Measurements from ENCODE around the gene PTPN7. TPM values are rescaled to one million over a fixed set of nuclear protein-coding genes. Genes with fewer than 3 reads are reported as not detected.

Gene PTPN7
- total RNA-seq, 2 experiments from 2014 or later = 67.5 to 83.1 TPM

DNA sequence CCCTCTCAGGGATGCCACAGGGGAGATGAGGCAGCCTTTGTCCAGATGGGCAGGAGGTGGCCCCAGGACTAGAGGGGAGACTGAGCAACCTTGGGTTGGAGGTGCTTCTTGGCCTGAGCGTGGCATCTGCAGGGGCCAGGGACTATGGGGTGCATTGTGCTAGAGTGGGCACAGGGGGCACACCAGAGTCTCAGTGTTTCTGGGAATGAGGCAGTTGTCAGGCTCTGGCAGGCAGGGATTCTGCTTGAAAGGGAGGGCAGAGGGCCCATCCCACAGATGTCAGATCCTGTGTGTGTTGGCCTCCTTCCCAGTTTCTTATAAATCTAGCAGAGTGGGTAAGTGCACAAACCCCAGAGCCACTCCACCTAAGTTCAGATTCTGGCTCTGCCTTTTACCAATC, 46.9 kb upstream of the PTPN7 start:
- Histone ChIP-seq H4K20me1 (ENCODE audit: insufficient read depth, low read length) (no peaks in the 10 kb centered on the region), H3K9me3 (ENCODE audit: low read length) (no peaks in the 10 kb centered on the region), H3K4me1 (ENCODE audit: insufficient read depth, low read length, poor library complexity, severe bottlenecking) (no peaks in the 10 kb centered on the region), H3K79me2 (ENCODE audit: insufficient read depth, low read depth, low read length) (no peaks in the 10 kb centered on the region), H3K4me2 (ENCODE audit: low read length) (no peak overlapping the region), H3K4me3 (ENCODE audit: low read depth, low read length, poor library complexity, severe bottlenecking) (no peak overlapping the region), H3K27ac (ENCODE audit: low read depth, low read length, poor library complexity, severe bottlenecking) (no peak overlapping the region), H2AFZ (ENCODE audit: low read length) (no peak overlapping the region), H3K36me3 (ENCODE audit: insufficient read depth, low read length) (no peaks in the 10 kb centered on the region), H3K9me2 (ENCODE audit: insufficient read depth, low read length) (no peaks in the 10 kb centered on the region)
- no TSS peak for BruUV-seq (replicated peaks)
- intact Hi-C loops (cut with micrococcal nuclease; ENCODE audit: unreplicated experiment) = no loop called here
- no peak for TF ChIP-seq EZH2phosphoT487 (IDR thresholded peaks at IDR 0.05; ENCODE audit: borderline replicate concordance, low read depth, low read length)
- no peak for TF ChIP-seq CTCF (conservative IDR thresholded peaks at IDR 0.05; ENCODE audit: low read length)
- no peak for DNase-seq (ENCODE audit: low spot score)
- CTCF ChIA-PET (ENCODE audit: unreplicated experiment) = interaction anchor here (0.6 kb wide), 1 partner anchor 1014 kb away, joined by 3 read pairs; no protein-coding TSS in a partner anchor
- POLR2A ChIA-PET = no interaction called here

DNA sequence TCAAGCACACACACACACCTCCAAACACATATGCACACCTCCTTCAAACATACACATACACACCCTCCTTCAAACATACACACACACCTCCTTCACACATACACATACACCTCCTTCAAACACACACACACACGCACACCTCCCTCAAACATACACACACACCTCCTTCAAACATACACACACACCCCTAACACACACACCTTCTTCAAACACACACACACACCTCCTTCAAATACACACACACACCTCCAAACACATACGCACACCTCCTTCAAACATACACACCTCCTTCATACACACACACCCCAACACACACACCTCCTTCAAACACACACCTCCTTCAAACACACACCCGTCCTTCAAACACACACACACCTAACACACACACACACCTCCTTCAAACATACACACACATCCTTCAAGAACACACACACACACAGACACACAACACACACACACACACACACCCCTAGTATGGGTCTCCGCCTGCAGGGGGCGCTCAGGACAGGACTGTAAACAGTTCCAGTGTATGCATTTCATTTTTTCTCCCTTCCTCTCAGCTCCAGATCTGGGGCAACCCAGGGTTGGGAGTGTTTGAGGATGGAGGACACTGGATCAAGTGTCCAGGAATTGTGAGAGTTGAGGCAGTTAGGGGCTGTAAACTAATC, 45.3 kb upstream of the PTPN7 start:
- H3K4me2 ChIP-seq (ENCODE audit: low read length) = no peak overlapping the region
- BruUV-seq (replicated peaks) = no TSS peak
- ChIA-PET POLR2A (no interaction called here), CTCF (ENCODE audit: unreplicated experiment) (no interaction called here)
- H3K4me1 ChIP-seq (ENCODE audit: insufficient read depth, low read length, poor library complexity, severe bottlenecking) = no peaks in the 10 kb centered on the region
- no peak overlapping the region for H3K4me3 ChIP-seq (ENCODE audit: low read depth, low read length, poor library complexity, severe bottlenecking)
- H3K36me3 ChIP-seq (ENCODE audit: insufficient read depth, low read length) = no peaks in the 10 kb centered on the region
- H3K79me2 ChIP-seq (ENCODE audit: insufficient read depth, low read depth, low read length) = no peaks in the 10 kb centered on the region
- intact Hi-C loops (cut with micrococcal nuclease; ENCODE audit: unreplicated experiment) = no loop called here
- H4K20me1 ChIP-seq (ENCODE audit: insufficient read depth, low read length) = no peaks in the 10 kb centered on the region
- no peaks in the 10 kb centered on the region for H3K9me2 ChIP-seq (ENCODE audit: insufficient read depth, low read length)
- no peak for DNase-seq (ENCODE audit: low spot score)
- H3K9me3 ChIP-seq (ENCODE audit: low read length) = no peaks in the 10 kb centered on the region
- H2AFZ ChIP-seq (ENCODE audit: low read length) = no peak overlapping the region
- no peak overlapping the region for H3K27ac ChIP-seq (ENCODE audit: low read depth, low read length, poor library complexity, severe bottlenecking)
- TF ChIP-seq EZH2phosphoT487 (IDR thresholded peaks at IDR 0.05; ENCODE audit: borderline replicate concordance, low read depth, low read length) = no peak
- peak; percentile 55 for TF ChIP-seq CTCF (conservative IDR thresholded peaks at IDR 0.05; ENCODE audit: low read length)

GRCh38 chr1:202204065-202204464, 43.7 kb upstream of the PTPN7 start:
- Histone ChIP-seq H3K9me3 (ENCODE audit: low read length) (no peaks in the 10 kb centered on the region), H3K36me3 (ENCODE audit: insufficient read depth, low read length) (no peaks in the 10 kb centered on the region), H2AFZ (ENCODE audit: low read length) (no peak overlapping the region), H3K9me2 (ENCODE audit: insufficient read depth, low read length) (no peaks in the 10 kb centered on the region), H3K79me2 (ENCODE audit: insufficient read depth, low read depth, low read length) (no peaks in the 10 kb centered on the region), H3K4me1 (ENCODE audit: insufficient read depth, low read length, poor library complexity, severe bottlenecking) (no peaks in the 10 kb centered on the region), H3K4me3 (ENCODE audit: low read depth, low read length, poor library complexity, severe bottlenecking) (no peak overlapping the region), H3K4me2 (ENCODE audit: low read length) (no peak overlapping the region), H3K27ac (ENCODE audit: low read depth, low read length, poor library complexity, severe bottlenecking) (no peak overlapping the region), H4K20me1 (ENCODE audit: insufficient read depth, low read length) (no peaks in the 10 kb centered on the region)
- intact Hi-C loops (cut with micrococcal nuclease; ENCODE audit: unreplicated experiment) = no loop called here
- no peak for TF ChIP-seq EZH2phosphoT487 (IDR thresholded peaks at IDR 0.05; ENCODE audit: borderline replicate concordance, low read depth, low read length)
- TF ChIP-seq CTCF (conservative IDR thresholded peaks at IDR 0.05; ENCODE audit: low read length) = no peak
- ChIA-PET POLR2A (no interaction called here), CTCF (ENCODE audit: unreplicated experiment) (no interaction called here)
- BruUV-seq (replicated peaks) = no TSS peak
- DNase-seq (ENCODE audit: low spot score) = no peak

Data from OCI-LY7 (cell line).